Natural killer cell treated with Interleukin-12 subunit alpha and Interleukin-12 subunit beta and Interleukin-15 and Interleukin-18, amount 100 ng/mL, for 72 hours (primary cell): ENCODE data around the gene NLGN1. TPM values are rescaled to one million over a fixed set of nuclear protein-coding genes. Genes with fewer than 3 reads are reported as not detected.
"Not testable (repeated sequence)": the region's sequence is repeated elsewhere in the genome, so short reads cannot be mapped to it uniquely, and the experiment has no call there.

Experiments used
- ATAC-seq, 2 donors: fragments of 150-1000 bp; cut with Tn5 transposase in 1 of 2; sonication (Bioruptor Pico), chemical (Tn5 transposase) in 1 of 2; 2 replicates each; pipeline ENCODE4 v1.10.0; 2021
- DNase-seq: peaks from one replicate; pipeline ENCODE4 v3.0.0; 2022; ENCODE audit warnings: low spot score
- H3K27ac Mint-ChIP-seq, 2 donors: 1 replicate in 1 of 2; 2 replicates in 1 of 2; pipeline ENCODE4 v1.8.0; 2022; ENCODE audit warnings: mixed read lengths in 2 of 2, mild to moderate bottlenecking in 1 of 2, moderate library complexity in 1 of 2
- H3K27me3 Mint-ChIP-seq, 2 donors: 1 replicate in 1 of 2; 2 replicates in 1 of 2; pipeline ENCODE4 v1.8.0; 2022; ENCODE audit warnings: mixed read lengths in 2 of 2
- H3K36me3 Mint-ChIP-seq: one replicate; pipeline ENCODE4 v1.8.0; 2022; ENCODE audit warnings: mixed read lengths
- H3K4me1 Mint-ChIP-seq, 2 donors: 1 replicate in 1 of 2; 2 replicates in 1 of 2; pipeline ENCODE4 v1.8.0; 2022; ENCODE audit warnings: low read depth in 2 of 2, mixed read lengths in 2 of 2, mild to moderate bottlenecking in 1 of 2
- H3K4me3 Mint-ChIP-seq: one replicate; pipeline ENCODE4 v1.8.0; 2022; ENCODE audit warnings: mixed read lengths
- H3K9me3 Mint-ChIP-seq: 2 replicates; pipeline ENCODE4 v1.8.0; 2022; ENCODE audit warnings: mixed read lengths
- total RNA-seq, 2 donors: library from RNA; stranded (reverse); gene quantifications; one replicate each; pipeline ENCODE4 v1.2.3, GENCODE V29; 2022

NLGN1 gene
- total RNA-seq, 2 donors from 2014 or later, result not detected

GRCh38 chr3:173465898-173466678 lies 68.5 kb downstream of the NLGN1 start:
- H3K27ac Mint-ChIP-seq, result no peak overlapping the region
- H3K4me3 Mint-ChIP-seq, result no peak overlapping the region
- no peaks in the 10 kb centered on the region for H3K27me3 Mint-ChIP-seq
- DNase-seq (no peak), ATAC-seq (no peak)
- peaks cover 7% of the 10 kb centered on the region for H3K9me3 Mint-ChIP-seq
- peaks cover 4% of the 10 kb centered on the region for H3K36me3 Mint-ChIP-seq
- H3K4me1 Mint-ChIP-seq, result no peaks in the 10 kb centered on the region

DNA sequence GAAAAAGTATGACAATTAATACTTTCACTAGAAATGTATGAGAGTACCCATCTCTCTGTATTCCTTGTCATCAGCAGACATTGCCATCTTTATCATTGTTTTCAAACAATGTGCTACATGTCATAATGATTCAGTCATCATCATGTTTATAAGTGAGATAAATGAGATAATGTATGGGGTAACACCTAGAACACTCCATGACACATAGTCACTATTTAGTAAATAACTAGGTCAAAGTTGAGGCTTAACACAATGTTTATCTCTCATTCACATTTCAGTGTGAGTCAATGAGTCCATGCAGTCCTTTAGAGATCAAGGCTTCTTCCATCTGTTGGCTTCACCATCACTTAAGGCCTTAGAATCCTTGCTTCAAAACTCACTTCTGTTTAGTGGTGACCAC lies 70.0 kb downstream of the NLGN1 start:
- Mint-ChIP-seq H3K9me3 (peaks cover 3% of the 10 kb centered on the region), H3K4me1 (no peaks in the 10 kb centered on the region), H3K27ac (no peak overlapping the region), H3K4me3 (no peak overlapping the region), H3K27me3 (no peaks in the 10 kb centered on the region), H3K36me3 (peaks cover 4% of the 10 kb centered on the region)
- ATAC-seq (no peak), DNase-seq (no peak)

GRCh38 chr3:173473237-173473636 lies 75.7 kb downstream of the NLGN1 start:
- Mint-ChIP-seq H3K36me3 (no peaks in the 10 kb centered on the region), H3K27me3 (no peaks in the 10 kb centered on the region), H3K4me3 (no peak overlapping the region), H3K27ac (no peak overlapping the region), H3K9me3 (peaks cover 12% of the 10 kb centered on the region), H3K4me1 (no peaks in the 10 kb centered on the region)
- no peak for DNase-seq
- no peak for ATAC-seq

GRCh38 chr3:173479301-173479700 lies 81.8 kb downstream of the NLGN1 start:
- no peak overlapping the region for H3K27ac Mint-ChIP-seq
- no peak overlapping the region for H3K4me3 Mint-ChIP-seq
- DNase-seq, result no peak
- H3K9me3 Mint-ChIP-seq, result peaks cover 19% of the 10 kb centered on the region
- H3K4me1 Mint-ChIP-seq, result no peaks in the 10 kb centered on the region
- ATAC-seq, result no peak
- no peaks in the 10 kb centered on the region for H3K36me3 Mint-ChIP-seq
- no peaks in the 10 kb centered on the region for H3K27me3 Mint-ChIP-seq

DNA sequence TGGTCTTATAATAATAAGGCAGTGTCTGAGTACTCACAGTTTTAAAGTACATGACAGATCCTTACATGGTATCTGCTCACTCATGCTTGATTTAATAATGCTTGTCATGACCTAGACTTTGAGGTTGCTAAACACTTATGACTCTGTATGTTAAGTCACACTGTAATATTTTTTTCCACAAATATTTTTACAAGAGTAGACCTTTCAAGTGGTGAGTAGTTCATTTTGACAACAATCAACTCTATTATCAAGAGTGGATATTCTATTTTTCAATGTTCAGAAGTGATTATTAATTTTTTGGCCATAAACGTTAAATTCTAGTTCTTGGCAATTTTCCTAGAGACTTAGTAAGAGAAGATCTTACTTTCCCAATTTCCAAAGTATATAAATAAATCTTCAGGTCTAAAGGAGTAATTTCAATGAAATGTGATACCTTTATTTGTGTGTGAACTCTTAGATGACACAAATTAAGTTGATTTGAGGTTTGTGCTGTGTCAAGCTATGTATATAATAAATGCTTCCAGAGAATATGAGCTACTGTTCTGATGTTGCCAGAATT lies 104.5 kb downstream of the NLGN1 start:
- H3K27me3 Mint-ChIP-seq, result no peaks in the 10 kb centered on the region
- peaks cover 10% of the 10 kb centered on the region for H3K9me3 Mint-ChIP-seq
- no peak for ATAC-seq
- no peak for DNase-seq
- H3K4me3 Mint-ChIP-seq, result no peak overlapping the region
- no peaks in the 10 kb centered on the region for H3K36me3 Mint-ChIP-seq
- H3K27ac Mint-ChIP-seq, result no peak overlapping the region
- no peaks in the 10 kb centered on the region for H3K4me1 Mint-ChIP-seq

- no peaks in the 10 kb centered on the region for H3K27me3 Mint-ChIP-seq
- H3K27ac Mint-ChIP-seq, result no peak overlapping the region
- DNase-seq (no peak), ATAC-seq (no peak)
- no peaks in the 10 kb centered on the region for H3K36me3 Mint-ChIP-seq
- H3K4me1 Mint-ChIP-seq, result no peaks in the 10 kb centered on the region
- peaks cover 13% of the 10 kb centered on the region for H3K9me3 Mint-ChIP-seq
- no peak overlapping the region for H3K4me3 Mint-ChIP-seq
Observed at GRCh38 chr3:173502983-173503568, 105.5 kb downstream of the NLGN1 start.

- DNase-seq (no peak), ATAC-seq (no peak)
- peaks cover 4% of the 10 kb centered on the region for H3K9me3 Mint-ChIP-seq
- no peak overlapping the region for H3K27ac Mint-ChIP-seq
- H3K4me3 Mint-ChIP-seq, result no peak overlapping the region
- no peaks in the 10 kb centered on the region for H3K36me3 Mint-ChIP-seq
- H3K27me3 Mint-ChIP-seq, result no peaks in the 10 kb centered on the region
- H3K4me1 Mint-ChIP-seq, result no peaks in the 10 kb centered on the region
Observed at GRCh38 chr3:173510565-173510964, 113.0 kb downstream of the NLGN1 start.

- DNase-seq (no peak), ATAC-seq (no peak)
- no peaks in the 10 kb centered on the region for H3K27me3 Mint-ChIP-seq
- no peak overlapping the region for H3K4me3 Mint-ChIP-seq
- no peaks in the 10 kb centered on the region for H3K4me1 Mint-ChIP-seq
- H3K9me3 Mint-ChIP-seq, result peaks cover 5% of the 10 kb centered on the region
- H3K27ac Mint-ChIP-seq, result no peak overlapping the region
- H3K36me3 Mint-ChIP-seq, result no peaks in the 10 kb centered on the region
Observed at GRCh38 chr3:173513123-173513522, 115.6 kb downstream of the NLGN1 start.

DNA sequence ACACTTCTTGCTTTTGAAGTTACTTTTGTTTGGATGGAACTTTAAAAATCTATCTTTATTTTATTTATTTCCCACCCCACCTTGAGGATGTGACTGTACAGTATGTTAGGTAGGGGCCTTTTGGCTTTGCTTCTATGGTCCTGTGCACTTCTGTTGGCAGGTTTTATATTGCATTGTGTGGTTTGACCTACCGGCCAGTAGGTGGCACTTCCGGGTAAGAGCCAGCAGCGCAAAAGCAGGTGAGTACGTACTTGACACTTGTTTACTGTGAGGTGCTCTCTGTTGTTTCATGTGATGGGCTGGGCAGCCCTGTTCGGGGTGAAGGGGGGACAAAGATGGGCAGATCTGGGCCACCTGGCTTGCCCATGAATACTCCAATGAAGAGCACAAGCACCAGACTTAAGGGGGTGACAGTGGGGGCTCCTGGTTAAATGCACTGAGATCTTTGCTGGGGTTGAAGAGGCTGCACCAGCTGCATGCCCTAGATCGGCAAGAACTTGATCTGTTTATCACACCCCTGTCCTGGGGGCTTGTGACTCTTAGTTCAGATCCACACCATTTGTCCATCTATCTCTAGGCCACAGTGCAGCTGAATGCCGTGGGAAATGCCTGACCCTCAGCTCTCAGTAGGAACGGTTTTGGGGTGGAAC lies 131.6 kb downstream of the NLGN1 start:
- no peak for DNase-seq
- peaks cover 16% of the 10 kb centered on the region for H3K9me3 Mint-ChIP-seq
- ATAC-seq, result no peak
- no peak overlapping the region for H3K4me3 Mint-ChIP-seq
- H3K27me3 Mint-ChIP-seq, result no peaks in the 10 kb centered on the region
- H3K36me3 Mint-ChIP-seq, result peaks cover 24% of the 10 kb centered on the region
- H3K4me1 Mint-ChIP-seq, result no peaks in the 10 kb centered on the region
- no peak overlapping the region for H3K27ac Mint-ChIP-seq

GRCh38 chr3:173531602-173532001 lies 134.1 kb downstream of the NLGN1 start:
- no peaks in the 10 kb centered on the region for H3K4me1 Mint-ChIP-seq
- no peak overlapping the region for H3K4me3 Mint-ChIP-seq
- H3K36me3 Mint-ChIP-seq, result peaks cover 11% of the 10 kb centered on the region
- peaks cover 7% of the 10 kb centered on the region for H3K9me3 Mint-ChIP-seq
- no peak for DNase-seq
- no peak overlapping the region for H3K27ac Mint-ChIP-seq
- H3K27me3 Mint-ChIP-seq, result no peaks in the 10 kb centered on the region
- no peak for ATAC-seq

- no peak for DNase-seq
Observed at GRCh38 chr3:173538410-173538809, 140.9 kb downstream of the NLGN1 start.

DNA sequence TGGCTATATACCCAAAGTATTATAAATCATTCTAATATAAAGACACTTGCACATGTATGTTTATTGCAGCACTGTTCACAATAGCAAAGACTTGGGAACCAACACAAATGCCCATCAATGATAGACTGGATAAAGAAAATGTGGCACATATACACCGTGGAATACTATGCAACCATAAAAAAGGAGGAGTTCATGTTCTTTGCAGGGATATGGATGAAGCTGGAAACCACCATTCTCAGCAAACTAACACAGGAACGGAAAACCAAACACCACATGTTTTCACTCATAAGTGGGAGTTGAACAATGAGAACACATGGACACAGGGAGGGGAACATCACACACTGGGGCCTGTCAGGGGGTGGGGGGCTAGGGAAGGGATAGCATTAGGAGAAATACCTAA lies 148.0 kb downstream of the NLGN1 start:
- not testable (repeated sequence) for ATAC-seq, DNase-seq, H3K27ac Mint-ChIP-seq, H3K27me3 Mint-ChIP-seq, H3K4me3 Mint-ChIP-seq, H3K36me3 Mint-ChIP-seq, H3K4me1 Mint-ChIP-seq, H3K9me3 Mint-ChIP-seq

More at GRCh38 chr3:173538410-173538809, 140.9 kb downstream of the NLGN1 start:
- H3K36me3 Mint-ChIP-seq, result no peaks in the 10 kb centered on the region
- no peaks in the 10 kb centered on the region for H3K9me3 Mint-ChIP-seq
- ATAC-seq, result no peak
- no peak overlapping the region for H3K27ac Mint-ChIP-seq
- H3K4me1 Mint-ChIP-seq, result no peaks in the 10 kb centered on the region
- H3K27me3 Mint-ChIP-seq, result no peaks in the 10 kb centered on the region
- H3K4me3 Mint-ChIP-seq, result no peak overlapping the region

DNA sequence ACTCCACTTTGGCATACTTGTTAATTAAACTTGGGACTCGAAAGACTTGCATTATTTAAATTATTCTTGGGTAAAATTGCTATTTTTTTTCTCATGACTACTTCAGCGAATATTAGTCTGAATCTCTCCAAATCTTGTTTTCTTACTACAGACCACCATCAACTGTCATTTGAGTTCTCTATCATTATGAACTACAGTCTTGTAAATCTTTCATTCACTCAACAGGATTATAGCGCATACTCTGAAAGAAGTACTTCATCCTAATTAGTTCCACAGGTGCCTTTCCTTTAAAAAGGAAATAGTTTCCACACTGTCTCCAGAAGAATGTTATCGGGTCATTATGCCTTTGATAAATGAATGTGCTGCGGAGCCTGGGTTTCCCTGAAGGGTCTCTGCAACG lies 149.5 kb downstream of the NLGN1 start:
- Mint-ChIP-seq H3K4me1 (no peaks in the 10 kb centered on the region), H3K9me3 (peaks cover 2% of the 10 kb centered on the region)
- no peak for DNase-seq

DNA sequence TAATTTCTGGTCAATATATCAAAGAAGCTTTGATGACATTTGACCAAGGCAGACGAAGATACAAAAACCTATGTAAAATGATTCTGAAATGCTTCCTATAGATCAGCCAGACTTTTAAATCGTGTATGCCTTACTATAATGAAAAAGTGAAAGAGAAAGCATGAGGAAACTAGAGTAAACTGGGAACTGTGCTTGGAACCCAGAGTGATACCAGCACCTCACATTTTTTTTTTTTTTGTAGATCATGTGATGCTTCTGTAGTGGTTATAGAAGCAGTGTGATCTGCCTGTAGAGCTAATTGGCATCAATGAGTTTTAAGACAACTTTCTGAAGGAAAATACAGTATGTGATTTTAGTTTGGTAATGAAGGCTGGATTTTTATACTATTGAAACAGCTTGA lies 150.7 kb downstream of the NLGN1 start:
- Mint-ChIP-seq H3K27ac (no peak overlapping the region), H3K9me3 (peaks cover 2% of the 10 kb centered on the region), H3K4me1 (no peaks in the 10 kb centered on the region), H3K27me3 (no peaks in the 10 kb centered on the region), H3K4me3 (no peak overlapping the region), H3K36me3 (no peaks in the 10 kb centered on the region)
- DNase-seq (no peak), ATAC-seq (no peak)

More for the DNA sequence above, 149.5 kb downstream of the NLGN1 start:
- H3K36me3 Mint-ChIP-seq, result no peaks in the 10 kb centered on the region
- no peak for ATAC-seq
- H3K4me3 Mint-ChIP-seq, result no peak overlapping the region
- no peak overlapping the region for H3K27ac Mint-ChIP-seq
- H3K27me3 Mint-ChIP-seq, result no peaks in the 10 kb centered on the region
